GM18867 (cell line): ENCODE results near the gene NKX2-2.
"Not testable (repeated sequence)": the region's sequence is repeated elsewhere in the genome, so short reads cannot be mapped to it uniquely, and the experiment has no call there.

Source experiments
- ATAC-seq: cut with Tn5 transposase; IDR thresholded peaks from one replicate; pipeline ENCODE4 v1.9.1; 2021; ENCODE audit warnings: mild to moderate bottlenecking, moderate library complexity; ENCODE audit not compliant: unreplicated experiment

The NKX2-2 gene

DNA sequence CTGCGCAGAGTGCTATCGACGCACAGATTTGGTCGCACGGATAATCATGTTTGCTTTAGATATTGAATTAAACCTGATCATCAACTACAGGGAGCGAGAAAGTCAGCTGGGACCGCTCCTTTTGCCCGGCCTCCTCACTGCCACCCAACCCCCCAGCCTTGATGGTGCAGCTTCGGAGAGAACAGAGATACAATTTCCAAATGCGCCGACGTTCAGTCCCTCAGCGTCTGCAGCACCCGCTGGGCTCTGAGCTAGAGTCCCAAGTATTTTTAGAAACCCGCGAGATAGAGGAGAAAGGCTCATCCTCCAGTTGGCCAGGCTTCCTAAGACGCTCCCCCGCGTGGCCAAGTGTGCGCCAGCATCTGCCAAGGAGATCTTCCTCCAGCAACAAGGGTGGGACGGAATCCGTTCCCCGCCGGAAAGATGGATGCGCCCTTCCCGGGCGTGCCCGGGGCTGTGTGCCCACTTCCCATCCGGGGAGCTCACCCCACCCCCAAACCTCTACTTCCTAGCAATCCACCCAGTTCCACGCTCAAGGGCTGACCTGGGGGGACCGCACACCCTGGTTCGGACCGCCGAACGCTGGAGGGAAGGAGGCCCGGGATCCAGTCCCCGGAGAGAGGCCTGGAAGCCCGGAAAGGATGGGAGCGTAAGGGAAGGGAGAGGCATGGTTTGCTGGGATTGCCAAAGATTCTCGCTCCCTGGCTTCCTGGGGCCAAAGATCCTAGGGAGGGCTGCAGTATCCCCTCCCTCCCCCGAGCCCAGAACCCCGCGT, 4.1 kb downstream of the NKX2-2 start:
- no peak for ATAC-seq

DNA sequence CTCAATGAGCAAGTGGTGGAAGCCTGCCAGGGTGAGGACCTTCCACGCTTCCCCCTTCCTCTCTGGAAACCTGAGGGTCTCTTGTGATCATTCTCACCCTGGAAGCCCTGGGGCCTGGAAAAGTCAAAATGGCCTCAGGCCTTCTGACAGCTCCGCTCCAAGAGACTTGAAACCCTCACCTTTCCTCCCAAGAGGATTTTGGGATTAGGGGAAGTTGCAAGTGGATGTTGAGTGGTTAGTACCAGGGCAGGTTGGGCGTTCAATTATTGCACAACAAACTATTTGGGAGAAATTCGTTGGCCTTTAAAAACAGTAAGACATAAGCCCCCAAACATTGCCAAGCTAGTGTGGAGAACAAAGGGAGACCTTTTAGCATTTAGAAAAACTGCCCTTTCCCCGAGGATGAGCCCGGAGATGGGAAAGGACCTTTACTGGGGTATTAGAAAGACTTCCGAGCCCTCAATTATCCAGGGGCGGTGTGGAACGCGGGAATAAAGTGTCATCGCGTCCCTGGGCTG, 4.7 kb downstream of the NKX2-2 start:
- no peak for ATAC-seq

DNA sequence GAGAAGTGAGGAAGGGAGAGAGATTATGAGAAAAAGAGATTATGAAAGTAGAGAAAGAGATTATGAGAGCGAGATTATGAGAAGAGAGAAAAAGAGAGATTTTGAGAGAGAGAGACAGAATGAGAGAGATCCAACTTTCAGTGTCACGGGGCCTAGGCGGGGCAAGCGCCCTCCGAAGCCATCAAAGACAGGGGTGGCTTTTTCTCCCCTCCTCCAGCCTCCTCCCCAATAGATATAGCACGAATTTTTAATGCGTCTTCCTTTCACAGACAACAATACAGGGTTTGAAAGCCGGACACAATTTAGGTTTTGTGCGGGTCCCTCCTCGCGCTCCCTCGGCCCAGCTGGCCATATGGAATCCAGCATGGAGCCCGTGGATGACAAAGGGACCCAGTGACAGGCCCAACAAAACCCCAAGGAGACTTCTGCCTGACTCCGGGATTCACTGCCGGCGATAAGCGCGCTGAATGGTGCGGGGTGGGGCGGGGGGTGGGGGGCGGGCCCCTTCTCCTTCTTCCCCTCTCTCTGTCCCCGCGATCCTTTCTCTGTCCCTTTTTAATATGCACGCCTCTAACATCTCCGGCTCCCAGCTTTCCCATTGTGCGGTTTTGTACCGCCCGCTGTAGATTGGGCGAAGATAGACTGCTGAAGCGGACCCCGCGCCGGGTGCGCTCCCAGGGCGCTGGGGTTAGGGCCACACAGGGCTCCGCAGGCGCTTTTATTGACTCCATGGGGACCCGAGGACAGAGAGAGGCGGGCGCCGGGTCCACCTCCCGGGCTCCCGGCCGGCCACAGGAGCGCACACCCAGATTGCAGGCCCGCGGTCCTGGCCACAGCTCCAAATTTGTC, 5.4 kb downstream of the NKX2-2 start:
- no peak for ATAC-seq

DNA sequence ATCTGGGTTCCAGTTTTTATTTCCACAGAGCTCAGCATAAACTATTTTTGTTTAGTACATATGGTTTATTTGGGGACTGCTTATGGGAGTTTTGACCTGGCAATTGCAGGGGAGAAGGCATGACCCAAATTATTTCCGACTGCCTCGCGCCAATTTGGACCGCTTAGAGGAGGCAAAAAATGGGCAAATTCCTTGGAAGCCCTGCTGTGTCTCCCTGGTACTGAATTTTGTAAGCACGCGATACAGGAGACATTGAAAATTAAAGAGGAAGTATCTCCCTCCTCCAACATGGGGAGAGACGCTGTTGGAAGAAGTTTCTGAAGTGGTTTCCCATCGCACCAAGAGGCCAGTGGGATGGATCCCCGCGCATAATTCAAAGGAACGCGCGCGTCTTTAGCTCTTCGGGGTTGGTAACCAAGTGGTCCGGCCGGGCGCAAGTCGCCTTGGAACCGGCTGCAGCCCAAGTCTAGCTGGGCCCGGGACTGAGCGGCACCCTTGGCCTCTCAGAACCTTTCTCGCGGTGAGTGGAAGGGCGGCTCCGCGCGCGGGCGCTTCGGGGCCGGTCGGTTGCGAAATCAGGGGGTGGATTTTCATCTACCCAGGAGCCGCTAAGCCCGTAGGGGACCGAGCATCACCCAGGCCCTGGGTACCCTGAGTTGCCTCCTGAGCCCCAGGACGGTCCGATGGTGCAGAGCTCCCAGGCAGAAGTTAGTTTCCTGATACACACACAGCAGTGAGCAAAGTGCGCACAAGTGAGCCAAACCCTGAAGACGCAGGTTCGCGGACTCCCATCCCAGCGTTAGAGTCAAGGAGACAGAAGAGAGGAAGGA, 6.2 kb downstream of the NKX2-2 start:
- no peak for ATAC-seq

DNA sequence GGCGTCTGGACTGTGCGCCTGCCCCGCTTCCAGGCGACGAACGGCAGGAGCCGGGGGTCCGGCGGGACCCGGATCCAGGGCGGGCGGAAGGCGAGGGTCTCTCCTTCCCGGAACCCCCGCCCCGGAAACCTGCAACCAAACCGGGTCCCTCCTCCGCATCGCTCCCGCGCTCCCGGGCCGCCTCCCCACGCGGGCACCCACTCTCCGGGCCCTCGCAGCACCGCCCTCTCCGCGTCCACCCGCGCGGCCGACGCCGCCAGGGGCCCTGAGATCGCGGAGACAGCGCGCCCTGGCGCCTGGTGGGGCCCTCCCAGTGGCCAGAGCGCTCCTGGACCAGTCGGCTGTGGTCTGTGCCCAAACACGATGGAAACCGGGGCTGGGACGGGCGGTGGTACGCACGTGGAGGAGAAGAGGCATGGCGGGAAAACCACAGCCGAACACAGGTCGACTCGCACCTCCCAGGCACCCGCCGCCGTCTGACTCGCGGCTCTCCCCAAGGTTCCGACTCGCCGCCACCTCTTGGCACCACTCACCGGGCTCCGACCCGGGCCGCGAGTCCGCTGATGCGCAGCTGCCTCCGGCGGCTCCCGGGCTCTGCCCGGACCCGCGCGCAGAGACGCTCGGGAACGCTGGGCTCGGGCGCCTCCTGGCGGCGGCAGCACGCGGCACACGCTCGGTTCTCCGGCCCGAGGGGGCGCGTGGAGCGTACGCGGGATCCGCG, 7.9 kb downstream of the NKX2-2 start:
- ATAC-seq: peak; percentile 33

DNA sequence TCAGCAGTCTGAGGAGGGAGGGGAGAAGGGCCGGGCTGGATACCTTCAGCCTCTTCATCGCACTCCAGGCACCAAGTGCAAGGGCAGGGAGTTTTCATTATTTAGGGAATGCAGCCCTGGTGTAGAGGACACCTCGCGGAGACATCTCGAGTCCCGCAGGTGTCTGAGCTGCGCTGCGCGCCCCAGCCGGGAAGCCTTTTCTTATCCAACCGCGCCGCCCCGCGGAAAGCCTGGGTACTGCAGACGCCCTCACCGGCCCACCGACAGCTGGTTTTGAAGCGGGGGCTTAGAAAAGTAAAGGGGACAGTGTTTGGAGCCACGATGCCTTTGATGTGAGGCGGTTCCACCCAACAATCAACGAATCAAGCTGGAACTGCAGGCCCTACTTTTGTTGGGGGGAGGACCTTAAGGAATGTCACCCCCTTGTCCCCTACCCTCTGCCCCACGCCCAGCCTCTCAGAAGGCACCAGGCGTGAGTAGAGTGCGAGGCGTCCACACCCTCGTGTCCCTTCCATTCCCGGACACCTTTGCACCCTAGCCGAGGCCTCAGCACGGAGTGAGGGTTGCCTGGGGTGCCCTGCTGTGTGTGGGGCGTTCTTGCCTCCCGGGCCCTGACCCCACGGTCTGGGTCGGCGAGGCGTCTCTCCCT, 8.6 kb downstream of the NKX2-2 start:
- ATAC-seq: no peak

DNA sequence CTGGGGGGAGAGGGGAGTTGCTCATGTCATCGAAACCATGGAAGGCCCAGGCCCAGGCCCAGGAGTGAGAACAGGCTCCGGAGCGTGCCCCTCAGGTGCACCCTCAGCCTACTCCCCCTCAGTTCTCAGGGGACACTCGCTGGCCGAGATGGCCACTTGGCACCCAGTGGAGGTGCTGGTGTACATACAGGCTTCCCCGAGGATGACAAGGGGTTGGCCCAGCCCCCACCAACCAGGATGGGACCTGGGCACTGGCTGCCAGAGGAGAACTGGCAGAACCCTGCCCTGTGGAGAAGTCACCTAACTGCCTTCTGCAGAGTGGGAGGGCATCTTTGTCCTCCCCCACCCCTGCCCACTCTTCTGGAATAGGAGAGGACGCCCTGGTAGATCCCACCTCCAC, 9.5 kb downstream of the NKX2-2 start:
- no peak for ATAC-seq

DNA sequence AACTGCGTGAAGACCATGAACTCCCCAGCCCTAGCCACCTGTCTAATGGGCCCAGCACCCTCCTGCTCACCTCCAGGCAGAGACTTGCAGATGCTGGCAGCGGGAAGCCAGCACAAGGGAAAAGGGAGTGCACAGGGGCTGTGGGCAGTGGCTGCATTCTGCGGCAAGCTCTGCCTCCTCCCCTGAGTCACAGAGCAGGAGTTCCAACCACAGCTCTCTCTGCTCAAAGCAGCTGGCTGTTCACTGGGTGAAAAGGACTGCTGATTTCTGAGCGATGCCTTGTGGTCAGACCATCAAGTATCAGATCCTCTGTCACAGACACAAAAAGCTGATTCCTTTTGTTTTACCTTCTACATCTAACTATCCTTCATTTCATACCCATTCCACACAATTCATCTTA, 10.5 kb downstream of the NKX2-2 start:
- ATAC-seq: peak; percentile 97

DNA sequence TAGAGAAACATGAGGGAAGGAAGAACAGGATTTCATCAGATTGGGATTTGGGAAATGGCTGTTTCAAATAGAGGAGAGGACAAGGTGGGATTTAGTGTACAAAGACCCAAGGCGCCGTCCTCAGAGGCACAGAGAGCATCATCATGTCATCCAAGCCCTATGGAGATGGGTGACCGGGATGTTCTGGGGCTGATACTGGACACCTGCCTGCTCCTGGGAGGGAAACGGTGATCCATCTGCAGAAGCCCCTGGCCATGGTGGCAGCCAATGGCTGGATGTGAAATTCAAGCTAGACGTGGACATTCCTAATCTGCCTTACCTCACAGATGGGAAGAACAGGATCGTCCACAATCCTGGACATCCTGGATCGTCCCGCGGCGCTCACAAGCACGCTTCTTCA, 12.7 kb downstream of the NKX2-2 start:
- ATAC-seq: no peak

DNA sequence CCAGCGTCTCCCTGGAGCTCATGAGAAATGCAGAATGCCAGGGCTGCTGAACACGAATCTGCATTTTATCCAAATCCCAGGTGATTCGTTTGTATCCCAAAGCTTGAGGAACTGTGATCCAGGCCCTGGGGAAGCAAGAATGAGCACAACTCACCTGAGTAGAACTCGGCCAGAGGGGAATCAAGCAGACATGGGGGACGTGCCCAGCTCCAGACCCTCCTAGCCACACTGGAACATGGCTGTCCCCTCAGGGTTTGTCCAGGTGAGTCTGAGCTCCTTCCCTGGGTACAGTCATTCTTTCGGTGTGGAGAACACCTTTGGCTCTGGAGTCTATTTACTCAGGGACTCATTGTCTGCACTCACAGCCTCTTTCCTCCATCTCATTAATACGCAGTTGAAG, 13.3 kb downstream of the NKX2-2 start:
- no peak for ATAC-seq

DNA sequence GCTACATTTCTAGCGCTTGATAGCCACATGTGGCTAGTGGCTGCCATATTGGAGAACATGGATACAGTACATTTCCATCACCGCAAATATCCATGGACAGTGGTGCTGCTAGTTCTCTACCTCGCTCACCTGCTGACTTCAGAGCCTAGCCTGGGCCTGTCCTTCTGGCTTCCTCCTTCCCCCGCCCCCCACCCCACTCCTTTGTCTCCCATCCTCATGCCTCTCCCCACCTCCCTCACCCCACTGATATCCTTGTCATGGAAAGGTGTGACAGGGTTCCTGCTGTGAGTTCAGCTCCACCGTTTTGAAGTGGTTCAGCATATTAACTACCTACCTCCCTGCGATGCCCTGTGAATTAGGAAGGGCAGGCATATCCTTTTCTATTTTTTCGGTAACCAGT, 14.2 kb downstream of the NKX2-2 start:
- ATAC-seq: no peak

DNA sequence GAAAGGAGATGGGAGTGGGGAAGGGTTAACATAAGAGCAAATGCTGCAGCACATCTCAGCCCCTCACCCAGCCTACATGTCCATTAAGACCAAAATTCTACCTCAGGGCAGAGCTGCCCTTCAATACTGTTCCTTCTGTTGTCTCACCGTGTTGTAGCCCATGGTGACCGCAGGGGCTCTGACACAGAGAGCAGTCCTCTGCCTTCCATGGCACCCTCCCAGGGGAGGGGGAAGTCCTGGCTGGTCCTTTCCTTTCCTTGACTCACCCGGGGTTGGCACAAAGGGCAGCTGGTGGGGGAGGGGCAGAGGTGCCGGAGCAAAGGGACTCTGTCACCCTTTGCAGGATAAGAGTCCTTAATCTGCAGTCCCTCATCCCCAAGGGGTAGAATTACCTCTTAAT, 15.2 kb downstream of the NKX2-2 start:
- no peak for ATAC-seq

DNA sequence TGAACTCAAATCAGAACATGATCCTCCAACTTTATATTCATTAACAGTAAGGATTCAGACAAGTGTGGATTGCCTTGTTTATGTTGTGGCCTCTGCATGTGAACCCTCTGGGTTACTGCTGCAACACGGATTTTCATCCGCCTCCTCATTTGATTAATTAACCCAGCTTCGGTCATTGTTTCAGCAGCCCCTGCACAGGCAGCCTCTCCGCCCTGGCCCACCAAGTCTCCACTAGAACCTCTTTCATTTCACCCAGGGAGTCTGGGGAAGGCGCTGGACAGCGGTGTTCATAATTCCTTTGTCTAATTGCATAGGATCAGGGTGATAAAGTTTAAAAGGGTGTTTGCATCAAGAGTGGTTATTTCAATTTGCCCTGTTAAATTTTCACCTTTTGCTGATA, 15.7 kb downstream of the NKX2-2 start:
- no peak for ATAC-seq

DNA sequence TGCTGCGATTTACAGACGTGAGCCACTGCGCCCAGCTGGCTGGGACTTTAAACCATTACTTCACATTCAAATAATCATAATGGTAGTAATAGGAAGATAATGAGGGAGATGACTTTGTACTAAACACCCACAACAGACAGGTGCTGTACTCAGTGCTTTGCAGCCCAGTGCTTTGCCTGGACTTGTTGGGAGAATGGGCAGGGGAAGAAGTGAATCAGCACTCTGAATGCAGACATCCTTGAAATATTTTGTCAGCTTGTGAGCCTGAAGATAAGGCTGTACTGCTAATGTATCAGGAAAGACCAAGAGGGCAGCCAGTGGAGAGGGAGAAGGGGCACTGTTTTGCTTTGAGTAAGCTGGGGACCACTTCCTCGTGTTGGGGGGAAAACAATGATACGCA, 17.4 kb downstream of the NKX2-2 start:
- ATAC-seq: no peak

DNA sequence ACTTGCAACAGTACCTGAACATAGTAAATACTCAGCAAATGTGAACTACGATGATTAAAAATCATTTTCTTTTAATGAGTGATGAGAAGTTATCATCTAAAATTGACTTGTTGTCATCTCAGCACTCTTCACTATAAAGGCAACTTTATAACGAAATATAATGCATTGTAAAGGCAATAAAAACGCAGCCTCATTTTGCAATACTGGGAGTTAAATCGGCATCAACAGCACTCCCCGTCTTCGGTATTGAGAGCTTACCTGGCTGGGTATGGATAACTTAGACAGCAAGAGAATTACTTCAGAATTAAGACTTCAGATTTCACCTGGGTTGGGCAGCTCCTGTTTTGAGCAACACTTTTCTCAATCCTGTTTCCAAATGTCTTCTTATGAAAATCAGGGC, 20.8 kb downstream of the NKX2-2 start:
- no peak for ATAC-seq

DNA sequence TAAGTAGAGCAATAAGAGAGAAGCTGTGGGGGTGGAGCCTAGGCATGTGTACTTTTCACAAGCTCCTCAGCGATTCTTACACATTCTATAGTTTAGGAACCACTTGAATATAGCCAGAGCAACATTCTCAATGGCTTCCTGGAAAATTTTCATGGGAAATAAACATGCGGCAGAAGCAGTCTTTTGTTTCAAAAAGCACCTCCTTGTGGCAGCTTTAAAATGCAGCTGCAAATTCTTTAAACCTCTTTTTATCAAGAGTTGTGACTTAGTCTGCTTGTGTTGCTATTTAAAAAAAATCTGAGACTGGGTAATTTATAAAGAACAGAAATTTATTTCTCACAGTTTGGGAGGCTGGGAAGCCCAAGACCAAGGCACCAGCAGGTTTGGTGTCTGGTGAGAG, 23.8 kb downstream of the NKX2-2 start:
- ATAC-seq: no peak

DNA sequence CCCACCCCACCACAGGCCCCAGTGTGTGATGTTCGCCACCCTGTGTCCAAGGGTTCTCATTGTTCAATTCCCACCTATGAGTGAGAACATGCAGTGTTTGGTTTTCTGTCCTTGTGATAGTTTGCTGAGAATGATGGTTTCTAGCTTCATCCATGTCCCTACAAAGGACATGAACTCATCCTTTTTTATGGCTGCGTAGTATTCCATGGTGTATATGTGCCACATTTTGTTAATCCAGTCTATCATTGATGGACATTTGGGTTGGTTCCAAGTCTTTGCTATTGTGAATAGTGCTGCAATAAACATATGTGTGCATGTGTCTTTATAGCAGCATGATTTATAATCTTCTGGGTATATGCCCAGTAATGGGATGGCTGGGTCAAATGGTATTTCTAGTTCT, 33.7 kb downstream of the NKX2-2 start:
- ATAC-seq: not testable (repeated sequence)

DNA sequence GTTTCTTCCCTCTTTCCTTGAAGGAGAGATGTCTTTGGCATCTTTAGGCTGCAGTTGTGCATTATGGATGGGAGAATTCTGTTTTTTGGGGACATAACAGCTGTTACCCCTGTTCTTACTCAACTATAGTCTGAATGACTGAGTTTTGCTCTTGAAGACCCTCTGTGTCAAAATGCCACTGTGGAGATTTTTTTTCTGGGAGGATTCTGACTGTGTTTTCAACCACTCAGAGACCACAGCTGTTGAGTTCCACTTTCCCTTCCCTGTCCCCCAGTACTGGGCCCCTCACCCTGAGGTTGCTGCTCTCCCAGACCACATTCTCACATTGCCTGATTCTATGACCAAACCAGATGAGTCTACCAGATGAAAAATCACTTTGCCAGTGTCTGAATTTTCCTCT, 48.1 kb downstream of the NKX2-2 start:
- no peak for ATAC-seq

DNA sequence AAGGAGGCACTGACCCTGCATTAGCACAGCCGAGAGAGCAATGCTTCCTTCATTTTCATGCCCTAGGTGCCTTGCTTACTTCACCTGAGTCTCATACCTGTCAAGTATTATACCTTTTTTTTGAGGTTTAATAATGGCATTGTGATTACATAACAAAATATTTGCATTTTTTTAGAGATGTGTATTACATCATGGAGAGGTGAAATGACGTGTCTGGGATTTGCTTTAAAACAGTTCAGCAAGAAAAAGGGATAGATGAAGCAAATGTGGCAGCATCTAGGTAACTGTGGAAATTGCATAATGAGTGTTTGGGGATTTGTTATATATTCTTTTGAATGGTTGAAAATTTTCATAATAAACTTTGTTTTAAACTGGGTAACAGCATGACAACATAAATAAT, 48.9 kb downstream of the NKX2-2 start:
- no peak for ATAC-seq
